Ishikawa (cell line): ENCODE data around the gene EDEM3.

ENCODE experiments used
- CEBPB ChIP-seq: IDR thresholded peaks from 2 replicates; pipeline ENCODE4 v1.6.1; 2012
- CREB1 ChIP-seq: IDR thresholded peaks from 2 replicates; pipeline ENCODE4 v1.6.1; 2012; ENCODE audit warnings: low read depth
- EGR1 ChIP-seq: IDR thresholded peaks from 2 replicates; pipeline ENCODE4 v1.6.1; 2012
- EP300 ChIP-seq: IDR thresholded peaks from 2 replicates; pipeline ENCODE4 v1.6.1; 2012; ENCODE audit warnings: borderline replicate concordance
- FOXM1 ChIP-seq: IDR thresholded peaks from 2 replicates; pipeline ENCODE4 v1.6.1; 2012; ENCODE audit warnings: low read depth, borderline replicate concordance
- MAX ChIP-seq: IDR thresholded peaks from 2 replicates; pipeline ENCODE4 v1.6.1; 2012
- NFIC ChIP-seq: IDR thresholded peaks from 2 replicates; pipeline ENCODE4 v1.6.1; 2012
- RAD21 ChIP-seq: IDR thresholded peaks from 2 replicates; pipeline ENCODE4 v1.6.1; 2012; ENCODE audit warnings: low read depth
- REST ChIP-seq: IDR thresholded peaks from 2 replicates; pipeline ENCODE4 v1.6.1; 2012; ENCODE audit warnings: low read depth, mild to moderate bottlenecking
- TAF1 ChIP-seq: IDR thresholded peaks from 2 replicates; pipeline ENCODE4 v1.6.1; 2012; ENCODE audit warnings: low read depth, mild to moderate bottlenecking
- TCF12 ChIP-seq: IDR thresholded peaks from 2 replicates; pipeline ENCODE4 v1.6.1; 2012; ENCODE audit warnings: low read depth
- TEAD4 ChIP-seq: IDR thresholded peaks from 2 replicates; pipeline ENCODE4 v1.6.1; 2012
- YY1 ChIP-seq: IDR thresholded peaks from 2 replicates; pipeline ENCODE4 v1.6.1; 2012; ENCODE audit warnings: low read depth
- ZBTB7A ChIP-seq: IDR thresholded peaks from 2 replicates; pipeline ENCODE4 v1.6.1; 2012; ENCODE audit warnings: low read depth
- TF ChIP-seq, protein P1 (sequence below): IDR thresholded peaks from 2 replicates; pipeline ENCODE4 v1.6.1; 2012

The EDEM3 gene

DNA sequence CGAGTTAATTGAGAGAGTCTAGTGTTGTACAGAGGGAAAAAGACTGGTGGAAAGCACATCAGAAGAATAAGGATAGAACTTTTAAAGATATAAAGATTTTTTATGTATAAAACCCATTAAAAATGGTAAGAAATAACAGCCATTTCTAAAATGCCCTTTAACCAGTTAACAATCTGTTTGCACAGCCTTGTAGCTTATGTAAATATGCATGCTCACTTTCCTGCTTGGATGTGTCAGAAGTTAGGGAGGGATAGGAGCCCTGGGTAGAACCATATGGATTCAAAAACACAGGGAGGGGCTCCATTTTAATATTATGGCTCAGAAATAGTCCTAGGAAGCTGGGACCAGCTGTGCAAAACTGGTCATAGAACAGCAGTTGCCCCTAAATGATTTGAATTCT lies 4.5 kb upstream of the EDEM3 start:
- TF ChIP-seq, protein P1, sequence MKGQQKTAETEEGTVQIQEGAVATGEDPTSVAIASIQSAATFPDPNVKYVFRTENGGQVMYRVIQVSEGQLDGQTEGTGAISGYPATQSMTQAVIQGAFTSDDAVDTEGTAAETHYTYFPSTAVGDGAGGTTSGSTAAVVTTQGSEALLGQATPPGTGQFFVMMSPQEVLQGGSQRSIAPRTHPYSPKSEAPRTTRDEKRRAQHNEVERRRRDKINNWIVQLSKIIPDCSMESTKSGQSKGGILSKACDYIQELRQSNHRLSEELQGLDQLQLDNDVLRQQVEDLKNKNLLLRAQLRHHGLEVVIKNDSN: no peak
- TF ChIP-seq NFIC (no peak), CEBPB (no peak), RAD21 (no peak), TEAD4 (no peak), FOXM1 (no peak), EGR1 (no peak), TCF12 (no peak), TAF1 (no peak), YY1 (no peak), ZBTB7A (no peak), CREB1 (no peak), MAX (no peak), REST (no peak), EP300 (no peak)

DNA sequence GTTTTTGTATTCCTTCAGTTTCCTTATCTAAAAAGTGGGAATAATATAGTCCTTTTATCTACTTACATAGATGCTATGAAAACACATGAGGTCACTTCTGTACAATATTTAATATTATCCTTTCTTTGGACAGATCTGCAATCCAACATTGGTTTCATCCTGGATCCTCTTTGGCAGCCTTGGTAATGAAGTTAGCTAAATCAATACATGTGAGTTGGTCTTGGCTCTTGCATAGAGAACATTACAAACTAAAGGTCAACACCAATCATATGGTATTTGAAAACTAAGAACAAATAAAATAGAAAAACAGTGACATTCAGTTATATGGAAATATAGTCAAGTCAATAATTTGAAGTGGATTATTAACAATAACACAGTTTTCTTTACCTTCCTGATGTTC lies 3.2 kb upstream of the EDEM3 start:
- TF ChIP-seq YY1 (no peak), EP300 (no peak), TEAD4 (no peak), REST (no peak), CEBPB (no peak), ZBTB7A (no peak), TAF1 (no peak), NFIC (no peak), CREB1 (no peak), MAX (no peak), RAD21 (no peak), TCF12 (no peak), EGR1 (no peak)
- TF ChIP-seq, protein P1: no peak

DNA sequence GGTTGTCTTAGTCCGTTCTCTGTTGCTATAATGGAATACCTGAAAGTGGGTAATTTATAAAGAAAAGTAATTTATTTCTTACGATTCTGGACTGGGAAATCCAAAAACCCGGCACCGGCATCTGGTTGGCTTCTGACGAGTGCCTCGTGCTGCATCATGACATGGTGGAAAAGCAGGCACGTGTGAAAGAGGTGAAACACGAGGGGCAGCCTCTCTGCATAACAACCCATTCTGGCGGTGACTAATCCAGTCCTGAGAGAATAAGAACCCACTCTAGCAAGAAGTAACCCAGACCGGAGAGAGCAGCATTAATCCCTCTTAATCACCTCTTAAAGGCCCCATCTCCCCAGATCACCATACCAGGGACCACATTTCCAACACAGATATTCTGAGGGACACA lies 2.7 kb upstream of the EDEM3 start:
- TF ChIP-seq NFIC (no peak), TAF1 (no peak), CREB1 (no peak), YY1 (no peak), EP300 (no peak), RAD21 (no peak), REST (no peak), TCF12 (no peak), TEAD4 (no peak), EGR1 (no peak)

DNA sequence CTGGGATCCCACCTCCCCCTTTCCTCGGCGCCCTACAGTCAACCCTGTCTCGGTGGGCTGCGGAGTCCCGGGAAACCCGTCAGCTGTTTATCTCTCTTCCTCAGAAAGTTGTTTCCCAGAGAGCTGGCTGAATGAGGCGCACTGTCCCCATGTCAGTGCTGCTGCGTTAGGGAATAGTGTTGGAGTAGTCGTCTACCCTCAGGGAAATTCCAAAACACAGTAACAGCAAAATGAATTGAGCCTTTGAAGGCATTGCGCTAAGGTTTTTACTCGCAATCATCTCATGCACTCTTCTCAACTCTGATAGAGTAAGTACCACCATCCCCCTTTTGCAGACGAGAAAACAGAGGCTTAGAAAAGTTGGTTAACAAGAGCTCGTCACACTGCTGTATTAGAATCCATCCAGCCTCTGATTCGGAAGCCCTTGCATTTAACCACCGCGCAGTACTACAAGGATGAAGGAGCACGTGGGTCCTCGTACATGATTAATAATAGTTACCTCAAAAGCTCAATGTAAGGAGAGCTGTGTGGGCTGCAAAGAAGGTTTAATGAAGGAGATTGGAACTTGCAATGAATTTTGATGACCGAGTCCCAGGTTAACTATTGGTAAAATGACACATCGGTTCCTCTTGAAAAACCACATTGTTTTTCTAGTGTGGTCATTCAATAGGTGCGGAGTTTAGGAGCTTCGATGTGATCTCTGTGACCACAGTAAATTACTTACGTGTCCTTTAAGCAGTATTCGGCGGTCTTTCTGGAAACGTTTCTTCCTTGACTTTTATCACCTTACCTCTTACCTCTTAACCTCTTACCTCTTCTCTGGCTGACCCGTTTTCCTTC lies 788 bp upstream of the EDEM3 start:
- no peak for TF ChIP-seq TCF12
- no peak for TF ChIP-seq RAD21
- no peak; the same call in 1 of the 2 replicates for TF ChIP-seq TAF1
- no peak for TF ChIP-seq REST
- no peak for TF ChIP-seq FOXM1
- TF ChIP-seq NFIC: no peak
- no peak for TF ChIP-seq EGR1
- TF ChIP-seq CEBPB: no peak
- no peak for TF ChIP-seq TEAD4
- no peak; the same call in 1 of the 2 replicates for TF ChIP-seq MAX
- no peak for TF ChIP-seq YY1
